GM18517 (cell line): Measurements from ENCODE around the gene MIOX.

Experiments used
- ATAC-seq: cut with Tn5 transposase; IDR thresholded peaks from one replicate; pipeline ENCODE4 v1.9.1; 2021; ENCODE audit warnings: mild to moderate bottlenecking, moderate library complexity; ENCODE audit not compliant: unreplicated experiment

MIOX gene

DNA sequence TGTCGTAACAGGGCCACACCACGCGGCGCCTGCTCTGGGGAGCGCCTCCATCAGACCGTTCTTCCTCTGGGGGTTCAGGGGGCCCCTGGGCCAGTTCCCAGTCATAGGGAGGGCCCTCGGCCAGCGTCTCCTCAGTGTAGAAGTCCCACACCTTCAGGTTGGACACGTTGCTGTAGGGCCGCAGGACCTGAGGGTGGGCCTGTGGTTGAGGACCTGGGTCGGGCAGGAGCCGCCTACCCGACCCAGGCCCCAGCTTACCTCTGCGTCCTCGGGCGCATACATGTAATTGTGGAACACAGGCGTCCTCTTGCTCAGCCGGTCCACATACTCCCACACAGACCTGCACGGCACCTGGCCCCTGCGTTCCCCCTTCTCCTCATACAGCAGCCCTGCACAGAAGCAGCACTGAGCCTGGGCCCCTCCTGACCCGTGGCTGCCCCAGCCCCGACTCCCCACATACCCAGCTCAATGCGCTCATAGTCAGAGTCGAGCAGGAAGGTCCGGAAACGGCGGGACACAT is 32.0 kb upstream of the MIOX start:
- ATAC-seq: no peak

DNA sequence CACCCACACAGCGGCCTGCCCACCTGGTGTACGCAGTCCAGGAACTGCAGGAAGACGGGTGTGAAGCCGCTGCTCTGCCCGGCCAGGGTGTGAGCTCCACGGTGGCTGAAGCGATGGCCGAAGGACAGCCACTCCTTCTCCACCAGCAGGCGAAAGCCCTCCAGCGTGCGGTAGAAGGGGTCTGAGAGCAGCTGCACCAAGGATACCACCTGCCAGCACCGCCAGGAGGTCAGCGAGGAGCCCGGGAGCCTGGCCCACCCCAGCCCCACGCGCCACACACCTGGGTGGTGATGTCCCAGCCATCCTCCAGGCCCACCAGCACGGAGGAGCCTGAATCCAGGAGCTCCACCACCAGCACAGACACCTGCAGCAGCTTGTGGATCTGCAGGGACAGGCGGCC is 31.5 kb upstream of the MIOX start:
- ATAC-seq: no peak

GRCh38 chr22:50456026-50456425 is 30.6 kb upstream of the MIOX start:
- no peak for ATAC-seq

DNA sequence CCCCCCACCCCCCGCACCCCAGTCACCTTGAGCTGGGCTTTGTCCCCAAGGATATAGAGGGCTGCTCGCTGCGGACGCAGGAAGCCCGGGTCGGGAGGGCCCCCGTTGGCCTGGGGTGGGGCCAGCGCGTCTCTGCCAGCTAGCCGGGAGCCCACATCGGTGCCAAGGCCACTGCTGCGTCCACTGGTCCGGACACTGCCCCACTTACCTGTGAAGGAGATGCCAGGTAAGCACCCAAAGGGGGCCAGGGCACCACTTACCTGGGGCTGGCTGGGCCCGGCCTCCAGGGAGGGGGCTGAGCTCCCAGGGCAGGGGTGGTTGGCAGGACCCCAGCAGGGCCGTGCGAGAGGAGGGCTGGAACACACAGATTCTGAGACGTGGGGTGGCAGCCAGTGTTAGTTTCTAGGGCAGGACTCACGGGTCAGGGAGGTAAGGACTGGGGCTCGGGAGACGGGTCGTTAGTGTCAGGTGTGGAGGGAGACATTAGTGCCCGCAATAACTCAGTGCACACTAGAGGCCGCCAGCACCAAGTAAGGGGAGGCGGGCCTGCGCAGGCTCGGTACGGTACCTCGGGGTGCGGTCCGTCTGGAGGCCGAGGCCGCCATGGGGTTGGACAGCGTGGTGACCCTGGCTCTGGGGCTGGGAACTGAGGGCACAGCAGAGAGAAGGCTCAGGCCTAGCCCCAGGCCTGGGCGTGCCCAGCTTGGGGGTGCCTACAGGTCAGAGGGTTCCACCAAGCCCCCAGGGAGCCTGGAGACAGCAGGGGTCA is 30.0 kb upstream of the MIOX start:
- ATAC-seq: no peak

DNA sequence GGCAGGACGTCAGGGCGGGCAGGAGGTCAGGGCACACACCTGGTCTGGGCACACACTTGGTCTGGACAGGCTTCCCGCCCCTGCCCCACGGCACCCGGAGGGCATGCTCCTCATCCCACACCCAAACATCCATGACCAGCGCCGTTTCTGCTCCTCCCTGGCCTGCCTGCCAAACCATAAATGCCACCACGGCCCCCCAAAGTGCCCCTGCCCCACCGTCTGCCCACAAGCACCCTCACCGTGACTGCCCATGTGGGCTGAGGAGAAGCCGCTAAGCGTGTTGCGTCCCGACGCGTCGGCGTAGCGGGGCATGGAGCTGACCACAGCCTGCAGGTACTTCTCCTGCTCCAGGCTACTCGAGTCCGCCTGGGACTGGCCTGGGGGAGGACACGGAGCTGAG is 27.6 kb upstream of the MIOX start:
- no peak for ATAC-seq

DNA sequence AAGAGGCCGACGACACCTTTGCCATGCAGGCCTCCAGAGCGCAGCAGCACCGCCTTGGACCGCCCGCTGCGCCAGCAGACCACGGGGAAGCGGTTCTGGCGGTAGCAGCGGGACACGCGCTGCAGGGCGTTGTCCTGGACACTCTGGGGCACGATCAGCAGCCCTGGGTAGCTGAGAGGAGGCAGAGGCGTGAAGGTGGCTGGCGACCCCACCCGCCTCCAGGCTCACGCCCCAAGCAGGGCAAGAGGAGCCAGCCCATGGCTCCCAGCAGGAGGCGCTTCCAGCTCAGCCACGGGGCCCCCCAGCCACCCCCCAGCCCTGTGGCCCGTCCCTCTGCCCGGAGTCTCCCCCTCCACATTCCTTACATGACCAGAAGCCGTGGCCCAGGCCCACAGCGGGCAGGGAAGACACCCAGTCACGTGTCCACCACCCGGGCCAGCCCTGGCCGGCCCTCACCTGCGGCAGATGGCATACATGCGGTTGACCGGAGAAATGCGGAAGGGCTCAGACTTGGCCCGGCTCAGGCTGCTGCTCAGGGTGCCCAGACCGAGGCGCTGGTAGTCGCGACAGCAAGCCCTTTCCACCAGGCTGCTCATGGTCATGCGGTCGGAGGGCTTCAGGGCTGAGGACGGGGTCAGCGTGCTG is 27.0 kb upstream of the MIOX start:
- no peak for ATAC-seq

GRCh38 chr22:50460938-50461337 is 25.7 kb upstream of the MIOX start:
- no peak for ATAC-seq

- ATAC-seq: no peak
Observed at GRCh38 chr22:50461536-50461935, 25.1 kb upstream of the MIOX start.

DNA sequence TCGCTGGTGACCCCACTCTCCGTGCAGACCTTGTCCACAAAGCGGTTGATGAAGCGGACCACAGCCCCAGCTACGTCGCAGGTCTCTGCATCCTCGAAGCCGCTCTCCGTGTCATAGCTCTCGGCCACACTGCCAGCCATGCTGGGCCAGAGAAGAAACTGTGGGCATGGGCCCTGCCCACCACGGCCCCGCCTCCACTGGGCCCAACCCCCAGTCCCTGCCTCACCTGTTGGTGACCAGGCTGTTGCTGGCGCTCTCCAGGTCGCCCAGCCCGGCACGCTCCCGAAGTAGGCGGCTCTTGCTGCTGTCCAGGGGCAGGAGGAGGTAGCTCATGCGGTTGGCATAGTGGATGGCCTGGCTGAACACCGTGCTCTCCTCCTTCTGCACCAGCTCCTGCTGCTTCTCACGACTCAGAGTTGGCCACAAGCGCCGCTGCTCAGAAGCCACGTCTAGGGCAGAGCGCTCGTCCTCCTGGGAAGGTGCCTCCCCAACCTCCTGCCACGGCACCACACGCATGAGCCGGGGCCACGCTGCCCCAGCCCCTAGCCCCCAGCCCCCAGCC is 24.6 kb upstream of the MIOX start:
- ATAC-seq: no peak

DNA sequence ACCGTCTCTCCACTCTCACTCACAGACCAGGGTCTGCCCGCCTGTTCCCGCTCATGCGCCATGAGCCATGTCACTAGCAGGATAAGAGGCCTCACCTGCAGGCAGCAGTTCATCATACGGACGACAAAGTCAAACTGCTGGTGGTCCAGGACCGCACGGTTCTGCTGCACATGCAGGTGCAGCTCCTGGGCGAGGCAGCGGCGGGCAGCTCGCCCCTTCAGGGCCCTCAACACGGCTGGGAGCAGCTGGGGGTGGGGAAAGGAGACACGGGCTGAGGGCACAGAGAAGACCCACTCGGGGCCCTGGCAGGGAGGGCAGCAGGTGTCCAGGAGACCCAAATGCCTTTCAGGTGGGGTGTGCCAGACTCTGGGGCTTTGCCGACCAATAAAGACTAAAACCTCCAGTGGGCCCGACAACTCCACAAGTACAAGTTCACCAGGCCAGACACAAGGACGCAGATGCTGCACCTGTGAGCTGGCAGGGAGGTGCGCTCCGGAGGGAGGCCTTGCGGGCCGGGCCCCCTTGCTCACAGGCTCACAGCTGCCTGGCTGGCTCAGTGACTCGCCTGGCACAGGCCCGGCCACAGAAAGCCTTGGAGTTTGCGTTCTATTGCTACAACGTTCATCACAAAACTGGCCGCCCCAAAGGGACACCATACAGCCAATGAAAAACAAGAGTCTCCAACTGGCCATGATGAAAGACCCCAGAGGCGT is 23.3 kb upstream of the MIOX start:
- no peak for ATAC-seq

- ATAC-seq: no peak
Observed at GRCh38 chr22:50464451-50464850, 22.2 kb upstream of the MIOX start.

DNA sequence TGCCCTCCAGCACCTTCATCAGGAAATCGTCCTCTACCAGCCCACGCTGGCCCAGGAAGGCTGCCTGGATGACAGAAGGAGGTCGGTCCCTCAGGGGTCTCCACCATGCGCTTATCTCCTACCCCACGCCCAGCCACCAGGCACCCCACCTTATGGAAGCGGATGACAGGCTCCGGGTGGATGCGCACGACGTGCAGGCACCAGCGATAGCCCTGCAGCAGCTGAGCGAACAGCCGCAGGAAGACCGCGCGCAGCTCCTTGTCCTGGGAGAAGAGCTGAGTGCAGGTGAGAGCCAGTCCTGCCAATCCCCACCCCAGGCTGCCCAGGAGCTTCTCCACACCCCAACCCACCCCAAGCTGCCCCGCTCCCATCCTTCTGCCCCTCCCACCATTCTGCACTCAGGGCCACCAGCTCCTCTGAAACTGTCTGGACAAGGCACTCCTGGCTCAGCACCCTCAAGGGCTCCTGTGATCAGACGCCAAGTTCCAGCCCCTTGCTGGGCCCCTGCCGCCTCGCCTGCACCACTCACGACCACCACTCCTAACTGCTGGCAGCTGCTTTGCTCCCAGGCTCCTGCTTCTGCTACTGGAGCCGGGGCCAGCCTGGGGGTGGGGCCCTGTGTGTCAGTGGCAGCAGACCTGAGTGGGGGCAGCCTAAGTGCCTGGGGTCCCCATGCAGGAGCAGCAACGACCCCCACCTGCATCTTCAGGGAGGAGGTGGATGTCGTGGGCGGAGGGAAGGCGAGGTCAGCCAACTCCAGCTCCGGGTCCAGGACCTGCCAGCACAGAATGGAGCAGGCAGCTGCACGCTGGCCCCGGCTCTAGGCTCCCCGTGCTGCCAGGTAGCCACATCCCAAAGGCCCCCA is 21.4 kb upstream of the MIOX start:
- no peak for ATAC-seq

DNA sequence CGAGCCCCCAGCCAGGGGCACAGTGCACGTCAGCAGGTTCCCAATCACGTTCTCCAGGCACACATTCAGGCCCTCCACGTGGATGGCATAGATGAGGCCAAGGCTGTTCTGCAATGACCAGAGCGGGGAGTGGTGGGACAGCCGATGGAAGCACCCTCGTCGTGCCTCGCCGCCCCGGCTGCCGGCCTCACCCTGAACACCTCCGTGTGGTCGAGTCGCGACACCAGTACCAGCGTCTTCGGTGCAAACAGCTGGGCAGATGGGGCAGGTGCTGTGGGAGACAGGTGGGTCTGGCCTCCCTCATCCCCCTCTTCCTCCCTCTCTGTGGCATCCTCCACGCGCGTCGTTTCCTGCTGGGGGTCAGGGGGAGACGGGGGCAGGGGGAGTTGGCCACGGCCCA is 19.3 kb upstream of the MIOX start:
- no peak for ATAC-seq

GRCh38 chr22:50467773-50468440 is 18.8 kb upstream of the MIOX start:
- ATAC-seq: no peak

DNA sequence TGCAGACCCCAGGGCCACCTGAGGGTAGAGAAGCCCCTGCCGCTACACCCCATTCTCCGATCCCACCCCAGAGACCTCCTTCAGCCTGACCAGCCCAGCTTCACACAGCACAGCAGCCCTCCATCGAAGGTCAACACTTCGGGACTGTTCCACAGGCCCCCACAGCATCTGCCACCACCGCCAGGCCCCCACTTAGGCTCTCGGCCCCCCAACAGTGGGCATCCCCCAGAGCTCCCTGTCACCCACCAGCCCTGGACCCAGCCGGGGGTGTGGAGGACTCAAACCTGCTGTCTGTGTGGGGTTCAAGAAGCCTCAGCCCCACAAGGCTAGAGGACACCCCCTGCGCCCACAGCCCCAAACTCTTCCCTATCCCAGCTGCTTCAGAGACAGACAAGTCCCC is 18.0 kb upstream of the MIOX start:
- ATAC-seq: no peak

DNA sequence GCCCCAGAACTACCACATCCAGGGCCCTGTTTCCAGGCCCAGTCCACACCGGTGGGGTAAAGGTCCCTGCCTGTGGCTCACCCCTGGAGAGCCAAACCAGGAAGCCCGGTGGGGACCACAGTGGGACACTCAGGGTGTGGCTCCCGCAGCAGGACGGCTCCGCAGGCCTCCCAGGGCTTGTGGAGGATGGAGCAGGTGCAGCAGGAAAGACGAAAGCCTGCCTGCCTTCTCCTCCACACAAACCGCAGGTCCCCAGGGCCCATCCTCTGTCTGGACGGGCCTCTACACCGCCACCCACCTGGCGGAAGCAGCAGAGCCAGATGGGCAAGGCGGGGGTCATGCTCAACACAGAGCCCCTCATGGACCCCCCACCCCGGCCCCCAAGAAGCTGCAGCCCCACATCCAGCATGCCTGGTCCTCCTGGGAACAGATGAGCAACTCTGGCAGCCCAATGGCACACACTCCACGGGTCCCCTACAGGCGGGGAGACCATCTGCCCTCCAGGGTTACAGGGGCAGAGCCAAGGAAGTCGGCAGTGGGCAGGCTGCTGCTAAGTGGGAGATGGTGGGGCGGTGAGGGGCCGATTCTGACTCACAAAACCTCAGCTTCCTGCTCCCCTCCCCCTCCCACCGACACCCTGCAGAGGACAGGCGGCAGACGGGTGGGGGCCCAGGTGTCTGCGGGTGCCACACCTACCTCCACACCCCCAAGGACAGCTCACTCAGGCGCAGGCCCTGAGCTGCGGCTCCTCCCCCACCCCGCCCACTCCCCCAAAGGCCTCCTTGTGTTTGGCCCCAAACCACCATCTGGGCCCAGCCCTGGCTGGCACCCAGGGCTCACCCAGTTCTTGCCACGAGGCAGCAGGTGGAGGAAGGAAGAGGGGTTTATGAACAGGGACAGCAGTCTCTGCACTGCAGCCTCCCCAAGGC is 17.0 kb upstream of the MIOX start:
- ATAC-seq: peak; percentile 49

DNA sequence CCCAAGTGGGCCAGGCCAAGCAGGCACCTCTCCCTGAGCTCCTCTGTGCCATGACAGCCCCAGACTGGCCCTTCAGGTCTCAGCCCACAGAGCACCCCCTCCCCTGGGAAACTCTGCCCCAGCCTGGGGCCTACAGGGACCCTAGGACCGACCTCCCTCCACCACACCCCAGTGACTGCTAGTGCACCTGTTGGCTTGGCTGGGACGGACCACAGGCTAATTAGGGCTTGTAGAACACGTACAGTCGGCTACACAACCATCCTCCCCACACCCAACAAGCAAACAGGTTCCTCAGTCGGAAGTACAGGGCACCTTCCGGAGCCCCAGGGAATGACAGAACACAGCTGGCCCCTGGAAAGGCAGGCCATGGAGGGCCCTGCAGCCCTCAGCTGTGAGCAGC is 16.2 kb upstream of the MIOX start:
- ATAC-seq: no peak

DNA sequence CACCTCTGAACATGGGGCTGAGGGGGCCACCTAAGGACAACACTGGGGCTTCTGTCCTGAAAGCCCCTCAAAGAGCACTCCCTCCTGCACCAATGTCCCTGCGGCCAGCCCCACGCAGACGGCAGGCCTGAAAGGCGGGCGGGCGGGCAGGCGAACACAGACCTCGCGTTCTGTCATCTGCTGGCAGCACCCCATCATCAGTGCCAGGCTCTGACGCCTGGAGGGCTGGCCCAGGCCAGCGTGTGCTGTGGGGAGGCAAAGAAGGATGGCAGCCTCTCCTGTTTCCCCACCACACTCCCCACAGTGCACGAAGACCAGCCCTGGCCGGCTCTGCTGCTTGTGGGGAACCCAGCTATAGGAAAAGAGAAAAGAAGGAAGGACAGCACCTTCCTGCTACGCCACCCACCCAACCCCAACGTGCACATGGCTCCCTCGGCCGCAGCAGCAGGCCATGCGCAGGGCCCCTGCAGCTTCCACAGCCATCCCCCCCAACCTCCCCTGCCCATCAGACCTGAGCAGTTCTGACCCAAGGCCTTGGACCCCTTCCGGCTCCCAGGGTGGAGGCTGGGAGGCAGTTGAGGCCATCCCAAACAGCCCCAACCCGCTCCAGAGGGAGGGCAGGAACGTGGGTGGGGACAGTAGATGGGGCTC is 15.3 kb upstream of the MIOX start:
- ATAC-seq: no peak

GRCh38 chr22:50471962-50472361 is 14.7 kb upstream of the MIOX start:
- no peak for ATAC-seq
